IMR-90 (cell line): ENCODE measurements around the gene NOL4L. TPM values are rescaled to one million over a fixed set of nuclear protein-coding genes. Genes with fewer than 3 reads are reported as not detected.

Experiments
- ATAC-seq: fragments of 200-7000 bp; cut with Tn5 transposase; 2 replicates; pipeline ENCODE4 v1.9.1; 2020; ENCODE audit warnings: low read depth, mild to moderate bottlenecking, moderate library complexity
- BruUV-seq: library from RNA; stranded (reverse); fragments of 400-500 nt; replicated peaks from 2 replicates; lab custom pipeline; 2021; lab: Mats Ljungman, UMichigan
- CTCF ChIA-PET: fragments of 300-600 bp; formaldehyde crosslinking; extraction: SDS; loops from one replicate; lab custom pipeline; 2021; ENCODE audit warnings: antibody characterized with exemption; lab: Yijun Ruan, JAX
- POLR2A ChIA-PET: fragments of 300-600 bp; sonication (Branson Sonifier 250); formaldehyde crosslinking; loops from one replicate; lab custom pipeline; 2022; ENCODE audit warnings: antibody characterized with exemption; ENCODE audit not compliant: unreplicated experiment; lab: Charles Lee
- DNase-seq: peaks from one replicate; pipeline ENCODE4 v3.0.0; 2013
- H2AFZ ChIP-seq: replicated peaks from 2 replicates; pipeline ENCODE3; 2013; ENCODE audit warnings: low read length, mild to moderate bottlenecking; ENCODE audit not compliant: poor library complexity
- H2AK5ac ChIP-seq: 2 replicates; pipeline ENCODE4 v1.6.1; 2013; ENCODE audit warnings: low read depth, low read length, inconsistent platforms
- H2AK9ac ChIP-seq: replicated peaks from 2 replicates; pipeline ENCODE3; 2013; ENCODE audit warnings: mild to moderate bottlenecking, low read depth, low read length, moderate library complexity; ENCODE audit not compliant: poor library complexity
- H2BK120ac ChIP-seq: 2 replicates; pipeline ENCODE4 v1.6.1; 2013; ENCODE audit warnings: low read depth, low read length, inconsistent platforms
- H2BK15ac ChIP-seq: 3 replicates; pipeline ENCODE4 v1.6.1; 2013; ENCODE audit warnings: low read depth, low read length, inconsistent platforms
- H2BK20ac ChIP-seq: 2 replicates; pipeline ENCODE4 v1.6.1; 2013; ENCODE audit warnings: low read depth, mild to moderate bottlenecking, inconsistent platforms, low read length, moderate library complexity
- H2BK5ac ChIP-seq: 2 replicates; pipeline ENCODE4 v1.6.1; 2013; ENCODE audit warnings: mild to moderate bottlenecking, low read depth, low read length, inconsistent platforms; ENCODE audit not compliant: poor library complexity, severe bottlenecking
- H3K14ac ChIP-seq: replicated peaks from 2 replicates; pipeline ENCODE4 v1.6.1; 2013; ENCODE audit warnings: low read depth, low read length, inconsistent platforms
- H3K18ac ChIP-seq: 2 replicates; pipeline ENCODE4 v1.6.1; 2013; ENCODE audit warnings: low read depth, low read length, control low read depth
- H3K23ac ChIP-seq: 2 replicates; pipeline ENCODE4 v1.6.1; 2013; ENCODE audit warnings: low read depth, low read length, inconsistent platforms
- H3K27ac ChIP-seq: 2 replicates; pipeline ENCODE4 v1.5.1; 2013; ENCODE audit warnings: mild to moderate bottlenecking, control low read depth, low read length; ENCODE audit not compliant: insufficient read depth
- H3K27me3 ChIP-seq: 2 replicates; pipeline ENCODE4 v1.6.1; 2013; ENCODE audit warnings: low read length; ENCODE audit not compliant: control insufficient read depth, insufficient read depth
- H3K36me3 ChIP-seq: 2 replicates; pipeline ENCODE4 v1.6.1; 2013; ENCODE audit warnings: low read length, mixed read lengths; ENCODE audit not compliant: control insufficient read depth, insufficient read depth
- H3K4ac ChIP-seq: 2 replicates; pipeline ENCODE4 v1.6.1; 2013; ENCODE audit warnings: low read depth, low read length, inconsistent platforms
- H3K4me1 ChIP-seq: 2 replicates; pipeline ENCODE4 v1.6.1; 2013; ENCODE audit warnings: low read length, mixed read lengths; ENCODE audit not compliant: control insufficient read depth, insufficient read depth
- H3K4me2 ChIP-seq: 2 replicates; pipeline ENCODE4 v1.6.1; 2013; ENCODE audit warnings: low read depth, mild to moderate bottlenecking, control low read depth, low read length, moderate library complexity
- H3K4me3 ChIP-seq: 2 replicates; pipeline ENCODE4 v1.5.1; 2013; ENCODE audit warnings: low read depth, mild to moderate bottlenecking, control low read depth, low read length, moderate library complexity; ENCODE audit not compliant: insufficient read depth
- H3K56ac ChIP-seq: 2 replicates; pipeline ENCODE4 v1.6.1; 2013; ENCODE audit warnings: low read length, inconsistent platforms; ENCODE audit not compliant: insufficient read depth; ENCODE audit errors: extremely low read depth
- H3K79me1 ChIP-seq, 2 experiments: 2 replicates each; pipeline ENCODE4 v1.6.1; 2013; ENCODE audit warnings: low read length in 2 of 2, inconsistent platforms in 1 of 2, low read depth in 1 of 2
- H3K9ac ChIP-seq: 2 replicates; pipeline ENCODE4 v1.6.1; 2013; ENCODE audit warnings: low read depth, low read length, control low read depth
- H3K9me1 ChIP-seq: 2 replicates; pipeline ENCODE4 v1.6.1; 2013; ENCODE audit warnings: low read length, inconsistent platforms; ENCODE audit not compliant: insufficient read depth
- H3K9me3 ChIP-seq: 2 replicates; pipeline ENCODE4 v1.6.1; 2013; ENCODE audit warnings: low read length; ENCODE audit not compliant: control insufficient read depth, insufficient read depth
- H4K20me1 ChIP-seq: 2 replicates; pipeline ENCODE4 v1.6.1; 2013; ENCODE audit warnings: low read length, inconsistent platforms; ENCODE audit not compliant: insufficient read depth
- H4K5ac ChIP-seq: 2 replicates; pipeline ENCODE4 v1.6.1; 2013; ENCODE audit warnings: mild to moderate bottlenecking, low read depth, low read length, control low read depth
- H4K8ac ChIP-seq, 2 experiments: 2 replicates each; pipeline ENCODE4 v1.6.1; 2013; ENCODE audit warnings: low read depth in 2 of 2, low read length in 2 of 2, control low read depth in 1 of 2, inconsistent platforms in 1 of 2
- H4K91ac ChIP-seq: 2 replicates; pipeline ENCODE4 v1.6.1; 2013; ENCODE audit warnings: low read depth, low read length, inconsistent platforms; ENCODE audit not compliant: insufficient read depth
- MAFK ChIP-seq: IDR thresholded peaks from 2 replicates; pipeline ENCODE4 v1.6.1; 2012; ENCODE audit warnings: low read depth, low read length, improper control_type of control experiment
- MXI1 ChIP-seq: IDR thresholded peaks from 2 replicates; pipeline ENCODE4 v1.6.1; 2012; ENCODE audit warnings: low read depth, mild to moderate bottlenecking, low read length, moderate library complexity, borderline replicate concordance
- NFE2L2 ChIP-seq: fragments of 150-350 bp; IDR thresholded peaks from 2 replicates; pipeline ENCODE4 v1.6.1; 2016; ENCODE audit warnings: low read depth, mild to moderate bottlenecking, low read length
- POLR2A ChIP-seq: IDR thresholded peaks from 2 replicates; pipeline ENCODE4 v1.6.1; 2012; ENCODE audit warnings: mild to moderate bottlenecking, low read depth, low read length
- RCOR1 ChIP-seq: IDR thresholded peaks from 2 replicates; pipeline ENCODE4 v1.6.1; 2012; ENCODE audit warnings: mild to moderate bottlenecking, low read length, improper control_type of control experiment; ENCODE audit not compliant: insufficient replicate concordance
- RFX5 ChIP-seq: IDR thresholded peaks from 2 replicates; pipeline ENCODE4 v1.8.0; 2012; ENCODE audit warnings: low read depth, mild to moderate bottlenecking, low read length, moderate library complexity
- SMC3 ChIP-seq: fragments of 150-350 bp; IDR thresholded peaks from 2 replicates; pipeline ENCODE4 v1.6.1; 2016; ENCODE audit warnings: low read depth, mild to moderate bottlenecking, antibody characterized with exemption, low read length, moderate library complexity
- WGBS, 2 experiments: methylation state at CpG; one replicate each; pipeline versions ENCODE4 v1.1.5 to v1.1.7; 2013; ENCODE audit warnings: missing lambda C conversion rate in 2 of 2; ENCODE audit not compliant: insufficient read length in 1 of 2; ENCODE audit errors: extremely low coverage in 2 of 2; 5-methylcytosine and 5-hydroxymethylcytosine counted together
- dilution Hi-C: fragments of 300-500 bp; cut with HindIII; formaldehyde crosslinking; loops from one replicate; pipeline ENCODE4 v1.14.3; 2018; ENCODE audit warnings: low sequenced_read_pairs; ENCODE audit not compliant: unreplicated experiment
- in situ Hi-C: fragments of 300-500 bp; cut with MboI; formaldehyde crosslinking; loops from 3 replicates; pipeline ENCODE4 v1.14.3; 2019; ENCODE audit warnings: low sequenced_read_pairs, inconsistent platforms, mixed read lengths
- intact Hi-C: fragments of 100-400 bp; cut with micrococcal nuclease; formaldehyde crosslinking; loops from 2 replicates; pipeline ENCODE4 v1.10.0; 2022
- polyA plus RNA-seq, 3 experiments: library from polyadenylated mRNA; depleted of rRNA; stranded (reverse); fragments of >200 nt; gene quantifications; 2 replicates each; pipeline ENCODE4 v1.2.3, GENCODE V29; 2012; ENCODE audit warnings: low replicate concordance in 1 of 3
- total RNA-seq: library from RNA; depleted of rRNA; stranded (reverse); fragments of >200 nt; gene quantifications from 2 replicates; pipeline ENCODE4 v1.2.3, GENCODE V29; 2012

NOL4L gene
- total and polyA plus RNA-seq, 2 of the 4 experiments (the other 2 are of a cell fraction) = 4.7 to 13.3 TPM

- H3K9ac ChIP-seq = no peak overlapping the region
- no peak overlapping the region for H2BK120ac ChIP-seq
- no peak overlapping the region for H3K23ac ChIP-seq
- no peaks in the 10 kb centered on the region for H3K36me3 ChIP-seq
- no peak for DNase-seq
- H3K9me1 ChIP-seq = no peaks in the 10 kb centered on the region
- no peaks in the 10 kb centered on the region for H4K20me1 ChIP-seq
- H3K4ac ChIP-seq = no peak overlapping the region
- peak overlapping the region; percentile 21 for H2AFZ ChIP-seq
- no peak overlapping the region for H4K5ac ChIP-seq
- H3K4me1 ChIP-seq = no peaks in the 10 kb centered on the region
- no peak overlapping the region for H2BK15ac ChIP-seq
- no peak for ATAC-seq
- no peak overlapping the region for H2AK9ac ChIP-seq
- 92% methylated on average over 7 of the region's 21 CpGs; no CpG with 5 or more reads in 1 of the 2 experiments for WGBS, 2 experiments
- in situ Hi-C loops (no loop called here), dilution Hi-C loops (no loop called here), intact Hi-C loops (no loop called here)
- H2BK20ac ChIP-seq = no peak overlapping the region
- CTCF ChIA-PET = no interaction called here
- BruUV-seq = no TSS peak
- no peak overlapping the region for H2BK5ac ChIP-seq
- no peaks in the 10 kb centered on the region; a peak in 1 of 4 replicates for H3K79me1 ChIP-seq
- H3K4me3 ChIP-seq = no peak overlapping the region
- no peak overlapping the region for H4K91ac ChIP-seq
- no peak overlapping the region for H4K8ac ChIP-seq
- no peak overlapping the region for H3K4me2 ChIP-seq
- TF ChIP-seq NFE2L2 = no peak
- no peak for TF ChIP-seq RFX5
- TF ChIP-seq MAFK = no peak
- TF ChIP-seq POLR2A = no peak
- no peak for TF ChIP-seq MXI1
- no peak for TF ChIP-seq SMC3
- no peak for TF ChIP-seq RCOR1
- no peak overlapping the region for H2AK5ac ChIP-seq
- H3K27me3 ChIP-seq = peaks cover under 1% of the 10 kb centered on the region; the same call in 1 of the 2 replicates
- H3K14ac ChIP-seq = no peak overlapping the region
- POLR2A ChIA-PET = no interaction called here
- H3K9me3 ChIP-seq = no peaks in the 10 kb centered on the region
- H3K18ac ChIP-seq = no peak overlapping the region
- no peak overlapping the region for H3K27ac ChIP-seq
- H3K56ac ChIP-seq = no peak overlapping the region
Observed at GRCh38 chr20:32580219-32580969, 4.7 kb downstream of the NOL4L start.
